HuH-7 (cell line): ENCODE results near the gene HOXB3.

Experiments
- DNase-seq: peaks from one replicate; pipeline ENCODE4 v3.0.0; 2011; ENCODE audit warnings: low spot score

HOXB3 gene

GRCh38 chr17:48589831-48590606 is at the start of gene HOXB3:
Gene HOXB3, minus strand, starts transcription at chr17:48590241. Its CDS starts 37,767 bp downstream, at chr17:48552474.
- peak; percentile 69 for DNase-seq

- no peak for DNase-seq
These were observed 49.1 kb upstream of the HOXB3 start for GRCh38 chr17:48639136-48639535.

- DNase-seq: no peak
These were observed 47.6 kb upstream of the HOXB3 start for GRCh38 chr17:48637323-48638260.

- DNase-seq: peak; percentile 97
These were observed 46.4 kb upstream of the HOXB3 start for GRCh38 chr17:48636177-48637018.

GRCh38 chr17:48634493-48635208 is 44.6 kb upstream of the HOXB3 start:
- no peak for DNase-seq

GRCh38 chr17:48633266-48633677 is 43.2 kb upstream of the HOXB3 start:
- DNase-seq: no peak

- no peak for DNase-seq
These were observed 42.7 kb upstream of the HOXB3 start for GRCh38 chr17:48632579-48633265.

- DNase-seq: no peak
These were observed 41.9 kb upstream of the HOXB3 start for GRCh38 chr17:48631693-48632578.

GRCh38 chr17:48630925-48631692 is 41.1 kb upstream of the HOXB3 start:
- DNase-seq: no peak

- no peak for DNase-seq
These were observed 40.2 kb upstream of the HOXB3 start for GRCh38 chr17:48630009-48630924.

- DNase-seq: no peak
These were observed 39.3 kb upstream of the HOXB3 start for GRCh38 chr17:48629411-48629759.

GRCh38 chr17:48628649-48629410 is 38.8 kb upstream of the HOXB3 start:
- no peak for DNase-seq

GRCh38 chr17:48627623-48628521 is 37.8 kb upstream of the HOXB3 start:
- DNase-seq: no peak

GRCh38 chr17:48627118-48627597 is 37.1 kb upstream of the HOXB3 start:
- DNase-seq: no peak

GRCh38 chr17:48626245-48627117 is 36.4 kb upstream of the HOXB3 start, which contains the start of gene HOXB9:
Gene HOXB9, minus strand, starts transcription at chr17:48626358. Its CDS starts 89 bp downstream, at chr17:48626269.
- peak; percentile 80 for DNase-seq
